OCI-LY7 (cell line): ENCODE measurements around the gene MTHFS.

Experiments used
- EZH2phosphoT487 ChIP-seq: fragments of 200-600 bp; sonication (generic); IDR thresholded peaks from 2 replicates; pipeline ENCODE4 v1.6.1; 2018; ENCODE audit warnings: low read depth, borderline replicate concordance, mild to moderate bottlenecking, mixed run types, antibody characterized with exemption, low read length, moderate library complexity, mixed read lengths
- TF ChIP-seq, protein P1 (sequence below): fragments of 200-600 bp; sonication (generic); conservative IDR thresholded peaks from 2 replicates; pipeline ENCODE4 v1.5.1; 2014; ENCODE audit warnings: mild to moderate bottlenecking, antibody characterized with exemption, low read length, moderate library complexity, mixed read lengths

DNA sequence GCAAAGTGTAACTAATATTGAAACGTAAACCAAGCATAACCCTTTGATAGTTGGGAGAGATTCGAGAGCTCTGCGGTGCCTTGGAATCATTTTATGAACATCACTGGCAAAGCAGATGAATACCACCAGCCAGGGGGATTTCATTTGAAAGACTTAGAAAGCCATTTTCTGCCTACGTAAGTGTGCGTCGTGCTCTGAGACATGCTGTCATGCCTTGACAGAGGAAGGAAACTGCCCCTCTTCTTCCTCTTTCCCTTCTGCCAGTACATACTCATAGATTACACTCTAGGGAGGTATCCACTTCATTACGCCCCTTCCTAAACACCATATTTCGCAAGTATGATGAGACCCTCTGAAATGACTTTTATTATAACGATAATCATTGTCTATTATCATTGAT lies 3.3 kb upstream of the MTHFS start:
- TF ChIP-seq, protein P1, sequence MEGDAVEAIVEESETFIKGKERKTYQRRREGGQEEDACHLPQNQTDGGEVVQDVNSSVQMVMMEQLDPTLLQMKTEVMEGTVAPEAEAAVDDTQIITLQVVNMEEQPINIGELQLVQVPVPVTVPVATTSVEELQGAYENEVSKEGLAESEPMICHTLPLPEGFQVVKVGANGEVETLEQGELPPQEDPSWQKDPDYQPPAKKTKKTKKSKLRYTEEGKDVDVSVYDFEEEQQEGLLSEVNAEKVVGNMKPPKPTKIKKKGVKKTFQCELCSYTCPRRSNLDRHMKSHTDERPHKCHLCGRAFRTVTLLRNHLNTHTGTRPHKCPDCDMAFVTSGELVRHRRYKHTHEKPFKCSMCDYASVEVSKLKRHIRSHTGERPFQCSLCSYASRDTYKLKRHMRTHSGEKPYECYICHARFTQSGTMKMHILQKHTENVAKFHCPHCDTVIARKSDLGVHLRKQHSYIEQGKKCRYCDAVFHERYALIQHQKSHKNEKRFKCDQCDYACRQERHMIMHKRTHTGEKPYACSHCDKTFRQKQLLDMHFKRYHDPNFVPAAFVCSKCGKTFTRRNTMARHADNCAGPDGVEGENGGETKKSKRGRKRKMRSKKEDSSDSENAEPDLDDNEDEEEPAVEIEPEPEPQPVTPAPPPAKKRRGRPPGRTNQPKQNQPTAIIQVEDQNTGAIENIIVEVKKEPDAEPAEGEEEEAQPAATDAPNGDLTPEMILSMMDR = no peak
- TF ChIP-seq EZH2phosphoT487 = no peak
